ENCODE measurements around the gene DLG2. TPM values are rescaled to one million over a fixed set of nuclear protein-coding genes. Genes with fewer than 3 reads are reported as not detected.

DLG2 gene
- total and polyA plus RNA-seq, 2 of the 4 experiments (the other 2 are of a cell fraction): 0.31 to 0.36 TPM

GRCh38 chr11:84372381-84372950, 1254.7 kb downstream of the DLG2 start:
- no peak overlapping the region for H2AFZ ChIP-seq (replicated peaks; ENCODE audit: low read length, poor library complexity)
- WGBS, 2 experiments (ENCODE audit: extremely low coverage in 2 of 2, insufficient read length in 1 of 2): no CpG with 5 or more reads among the region's 2 CpGs
- CTCF ChIA-PET: interaction anchor here (0.6 kb wide), 1 partner anchor 10 kb away, joined by 3 read pairs; no protein-coding TSS in a partner anchor
- no peak overlapping the region for H3K27ac ChIP-seq (ENCODE audit: insufficient read depth, low read length)
- no peaks in the 10 kb centered on the region for H4K20me1 ChIP-seq (ENCODE audit: insufficient read depth, low read length)
- H4K8ac ChIP-seq (ENCODE audit: low read depth in 2 of 2, low read length in 2 of 2): no peak overlapping the region
- H2BK15ac ChIP-seq (ENCODE audit: low read depth, low read length): no peak overlapping the region
- TF ChIP-seq POLR2A (IDR thresholded peaks at IDR 0.05; ENCODE audit: low read depth, low read length) (no peak), MXI1 (IDR thresholded peaks at IDR 0.05; ENCODE audit: borderline replicate concordance, low read depth, low read length) (no peak), MAFK (IDR thresholded peaks at IDR 0.05; ENCODE audit: low read depth, low read length) (no peak), RFX5 (IDR thresholded peaks at IDR 0.05; ENCODE audit: low read depth, low read length) (no peak), FOS (IDR thresholded peaks at IDR 0.05; ENCODE audit: low read depth, low read length) (no peak), USF2 (IDR thresholded peaks at IDR 0.05; ENCODE audit: low read depth, low read length) (no peak), CTCF (conservative IDR thresholded peaks at IDR 0.05; ENCODE audit: low read depth, low read length) (no peak), RCOR1 (IDR thresholded peaks at IDR 0.05; ENCODE audit: insufficient replicate concordance, low read length) (no peak), RAD21 (IDR thresholded peaks at IDR 0.05; ENCODE audit: low read length) (no peak), CEBPB (IDR thresholded peaks at IDR 0.05; ENCODE audit: low read depth, low read length) (no peak), CHD1 (IDR thresholded peaks at IDR 0.05; ENCODE audit: low read depth, low read length) (no peak), MAZ (IDR thresholded peaks at IDR 0.05; ENCODE audit: borderline replicate concordance, low read depth, low read length) (no peak), SMC3 (IDR thresholded peaks at IDR 0.05; ENCODE audit: low read depth, low read length) (no peak), ELK1 (IDR thresholded peaks at IDR 0.05; ENCODE audit: borderline replicate concordance, low read depth, low read length) (no peak), BHLHE40 (IDR thresholded peaks at IDR 0.05; ENCODE audit: low read depth, low read length) (no peak)
- no peaks in the 10 kb centered on the region for H3K9me1 ChIP-seq (ENCODE audit: insufficient read depth, low read length)
- no peak overlapping the region for H4K5ac ChIP-seq (ENCODE audit: low read depth, low read length)
- no peaks in the 10 kb centered on the region for H3K4me1 ChIP-seq (ENCODE audit: control insufficient read depth, insufficient read depth, low read length)
- no peak overlapping the region for H3K4me3 ChIP-seq (ENCODE audit: insufficient read depth, low read depth, low read length)
- no peak overlapping the region for H3K9ac ChIP-seq (ENCODE audit: low read depth, low read length)
- H3K4ac ChIP-seq (ENCODE audit: low read depth, low read length): no peak overlapping the region
- no peak overlapping the region for H2BK5ac ChIP-seq (ENCODE audit: low read depth, low read length, poor library complexity, severe bottlenecking)
- no peak overlapping the region for H3K56ac ChIP-seq (ENCODE audit: extremely low read depth, insufficient read depth, low read length)
- dilution Hi-C loops (cut with HindIII; ENCODE audit: low sequenced_read_pairs, unreplicated experiment) (no loop called here), intact Hi-C loops (cut with micrococcal nuclease) (no loop called here), in situ Hi-C loops (cut with MboI; ENCODE audit: low sequenced_read_pairs) (no loop called here)
- no peaks in the 10 kb centered on the region for H3K9me3 ChIP-seq (ENCODE audit: control insufficient read depth, insufficient read depth, low read length)
- H3K14ac ChIP-seq (replicated peaks; ENCODE audit: low read depth, low read length): no peak overlapping the region
- H2BK120ac ChIP-seq (ENCODE audit: low read depth, low read length): no peak overlapping the region
- no peak overlapping the region for H2AK9ac ChIP-seq (replicated peaks; ENCODE audit: low read depth, low read length, poor library complexity)
- H3K18ac ChIP-seq (ENCODE audit: low read depth, low read length): no peak overlapping the region
- H3K79me1 ChIP-seq (ENCODE audit: low read depth in 1 of 2, low read length in 2 of 2): no peaks in the 10 kb centered on the region
- POLR2A ChIA-PET (ENCODE audit: unreplicated experiment): no interaction called here
- H4K91ac ChIP-seq (ENCODE audit: insufficient read depth, low read depth, low read length): no peak overlapping the region
- no peak for DNase-seq
- H2BK20ac ChIP-seq (ENCODE audit: low read depth, low read length): no peak overlapping the region
- H3K4me2 ChIP-seq (ENCODE audit: low read depth, low read length): no peak overlapping the region
- no TSS peak for BruUV-seq (replicated peaks)
- H2AK5ac ChIP-seq (ENCODE audit: low read depth, low read length): no peak overlapping the region
- H3K23ac ChIP-seq (ENCODE audit: low read depth, low read length): no peak overlapping the region
- no peaks in the 10 kb centered on the region for H3K27me3 ChIP-seq (ENCODE audit: control insufficient read depth, insufficient read depth, low read length)
- H3K36me3 ChIP-seq (ENCODE audit: control insufficient read depth, insufficient read depth, low read length): no peaks in the 10 kb centered on the region
- no peak for ATAC-seq (ENCODE audit: low read depth)

Data from IMR-90 (cell line).